PC-3 (cell line): ENCODE measurements around the gene RGS7. TPM values are rescaled to one million over a fixed set of nuclear protein-coding genes. Genes with fewer than 3 reads are reported as not detected.
A peak's percentile ranks its signal among the peaks of the same experiment; 100 is the strongest.

Experiments
- ATAC-seq: fragments of 200-7000 bp; cut with Tn5 transposase; 2 replicates; pipeline ENCODE4 v1.9.1; 2020; ENCODE audit warnings: mild to moderate bottlenecking, moderate library complexity
- BruUV-seq: library from RNA; stranded (reverse); fragments of 400-500 nt; replicated peaks from 2 replicates; lab custom pipeline; 2021; lab: Mats Ljungman, UMichigan
- CTCF ChIA-PET: fragments of 300-600 bp; sonication (Branson Sonifier 250); formaldehyde crosslinking; loops from one replicate; lab custom pipeline; 2022; ENCODE audit warnings: antibody characterized with exemption; lab: Charles Lee
- POLR2A ChIA-PET: fragments of 300-600 bp; sonication (Branson Sonifier 250); formaldehyde crosslinking; loops from one replicate; lab custom pipeline; 2022; ENCODE audit warnings: antibody characterized with exemption; ENCODE audit not compliant: unreplicated experiment; lab: Charles Lee
- DNase-seq: peaks from one replicate; pipeline ENCODE4 v3.0.0-alpha.2; 2015
- H2AFZ ChIP-seq: fragments of 300-600 bp; sonication (generic); 2 replicates; pipeline ENCODE4 v1.6.0; 2016; ENCODE audit warnings: antibody characterized with exemption, low read length
- H3F3A ChIP-seq: fragments of 300-600 bp; sonication (generic); one replicate; pipeline ENCODE4 v1.6.0; 2017; ENCODE audit warnings: antibody characterized with exemption, low read length, control low read depth, mild to moderate bottlenecking; ENCODE audit not compliant: unreplicated experiment
- H3K27ac ChIP-seq: fragments of 300-600 bp; sonication (generic); 2 replicates; pipeline ENCODE4 v1.5.1; 2016; ENCODE audit warnings: mild to moderate bottlenecking, low read length
- H3K27me3 ChIP-seq: fragments of 300-600 bp; sonication (generic); 2 replicates; pipeline ENCODE4 v1.6.1; 2016; ENCODE audit warnings: low read length, mixed read lengths
- H3K36me3 ChIP-seq: fragments of 300-600 bp; sonication (generic); 2 replicates; pipeline ENCODE4 v1.6.1; 2016; ENCODE audit warnings: low read depth, mixed run types, low read length, mixed read lengths
- H3K4me1 ChIP-seq: fragments of 300-600 bp; sonication (generic); 2 replicates; pipeline ENCODE4 v1.5.1; 2016; ENCODE audit warnings: low read length; ENCODE audit not compliant: insufficient read depth
- H3K4me2 ChIP-seq: fragments of 300-600 bp; sonication (generic); 2 replicates; pipeline ENCODE4 v1.6.0; 2016; ENCODE audit warnings: low read length
- H3K4me3 ChIP-seq: fragments of 300-600 bp; sonication (generic); 2 replicates; pipeline ENCODE4 v1.5.1; 2016; ENCODE audit warnings: mild to moderate bottlenecking, low read length, mixed read lengths
- H3K79me2 ChIP-seq: fragments of 300-600 bp; sonication (generic); 2 replicates; pipeline ENCODE4 v1.6.1; 2017; ENCODE audit warnings: low read length, mixed read lengths
- H3K9ac ChIP-seq: fragments of 300-600 bp; sonication (generic); 2 replicates; pipeline ENCODE4 v1.6.0; 2016; ENCODE audit warnings: mild to moderate bottlenecking, low read length
- H3K9me2 ChIP-seq: fragments of 300-600 bp; sonication (generic); replicated peaks from 2 replicates; pipeline ENCODE4 v1.6.1; 2016; ENCODE audit warnings: mixed run types, low read length, mixed read lengths
- H3K9me3 ChIP-seq: fragments of 300-600 bp; sonication (generic); 2 replicates; pipeline ENCODE4 v1.6.1; 2016; ENCODE audit warnings: low read length, mixed read lengths
- H4K20me1 ChIP-seq: fragments of 300-600 bp; sonication (generic); 2 replicates; pipeline ENCODE4 v1.6.1; 2016; ENCODE audit warnings: low read length, mixed read lengths
- EZH2 ChIP-seq: fragments of 300-600 bp; sonication (generic); IDR thresholded peaks from one replicate; pipeline ENCODE4 v1.6.1; 2017; ENCODE audit warnings: antibody characterized with exemption, mild to moderate bottlenecking, low read length; ENCODE audit not compliant: unreplicated experiment
- EZH2phosphoT487 ChIP-seq: fragments of 300-600 bp; sonication (generic); IDR thresholded peaks from 2 replicates; pipeline ENCODE4 v1.6.1; 2018; ENCODE audit warnings: mild to moderate bottlenecking, antibody characterized with exemption, low read length, borderline replicate concordance
- intact Hi-C: fragments of 100-400 bp; cut with micrococcal nuclease; formaldehyde crosslinking; loops from 2 replicates; pipeline ENCODE4 v1.9.0; 2023
- total RNA-seq: library from RNA; depleted of rRNA; stranded (reverse); fragments of >200 nt; gene quantifications from 2 replicates; pipeline ENCODE4 v1.2.3, GENCODE V29; 2014
- TF ChIP-seq, protein P1 (sequence below): fragments of 300-600 bp; sonication (generic); conservative IDR thresholded peaks from 2 replicates; pipeline ENCODE4 v1.5.1; 2017; ENCODE audit warnings: antibody characterized with exemption, low read depth, mild to moderate bottlenecking, low read length

The RGS7 gene
- total RNA-seq, 1 experiment from 2014 or later: 0.15 TPM

GRCh38 chr1:241237873-241238272 lies 119.1 kb downstream of the RGS7 start:
- Histone ChIP-seq H3K9me2 (no peaks in the 10 kb centered on the region), H3K36me3 (no peaks in the 10 kb centered on the region), H3K27ac (no peak overlapping the region), H2AFZ (no peak overlapping the region), H3F3A (no peaks in the 10 kb centered on the region), H3K9ac (no peak overlapping the region), H3K27me3 (peaks cover 80% of the 10 kb centered on the region), H3K9me3 (no peaks in the 10 kb centered on the region), H3K4me3 (no peak overlapping the region), H3K4me1 (peaks cover 15% of the 10 kb centered on the region), H3K4me2 (no peak overlapping the region), H4K20me1 (no peaks in the 10 kb centered on the region), H3K79me2 (no peaks in the 10 kb centered on the region)
- intact Hi-C loops: loop anchor here (10.0 kb wide), 1 partner anchor 57 kb away; no protein-coding TSS in a partner anchor
- DNase-seq (no peak), ATAC-seq (no peak)
- TF ChIP-seq, protein P1, sequence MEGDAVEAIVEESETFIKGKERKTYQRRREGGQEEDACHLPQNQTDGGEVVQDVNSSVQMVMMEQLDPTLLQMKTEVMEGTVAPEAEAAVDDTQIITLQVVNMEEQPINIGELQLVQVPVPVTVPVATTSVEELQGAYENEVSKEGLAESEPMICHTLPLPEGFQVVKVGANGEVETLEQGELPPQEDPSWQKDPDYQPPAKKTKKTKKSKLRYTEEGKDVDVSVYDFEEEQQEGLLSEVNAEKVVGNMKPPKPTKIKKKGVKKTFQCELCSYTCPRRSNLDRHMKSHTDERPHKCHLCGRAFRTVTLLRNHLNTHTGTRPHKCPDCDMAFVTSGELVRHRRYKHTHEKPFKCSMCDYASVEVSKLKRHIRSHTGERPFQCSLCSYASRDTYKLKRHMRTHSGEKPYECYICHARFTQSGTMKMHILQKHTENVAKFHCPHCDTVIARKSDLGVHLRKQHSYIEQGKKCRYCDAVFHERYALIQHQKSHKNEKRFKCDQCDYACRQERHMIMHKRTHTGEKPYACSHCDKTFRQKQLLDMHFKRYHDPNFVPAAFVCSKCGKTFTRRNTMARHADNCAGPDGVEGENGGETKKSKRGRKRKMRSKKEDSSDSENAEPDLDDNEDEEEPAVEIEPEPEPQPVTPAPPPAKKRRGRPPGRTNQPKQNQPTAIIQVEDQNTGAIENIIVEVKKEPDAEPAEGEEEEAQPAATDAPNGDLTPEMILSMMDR: no peak
- no peak for TF ChIP-seq EZH2phosphoT487
- TF ChIP-seq EZH2: no peak
- POLR2A ChIA-PET: no interaction called here
- BruUV-seq: no TSS peak
- CTCF ChIA-PET: no interaction called here

DNA sequence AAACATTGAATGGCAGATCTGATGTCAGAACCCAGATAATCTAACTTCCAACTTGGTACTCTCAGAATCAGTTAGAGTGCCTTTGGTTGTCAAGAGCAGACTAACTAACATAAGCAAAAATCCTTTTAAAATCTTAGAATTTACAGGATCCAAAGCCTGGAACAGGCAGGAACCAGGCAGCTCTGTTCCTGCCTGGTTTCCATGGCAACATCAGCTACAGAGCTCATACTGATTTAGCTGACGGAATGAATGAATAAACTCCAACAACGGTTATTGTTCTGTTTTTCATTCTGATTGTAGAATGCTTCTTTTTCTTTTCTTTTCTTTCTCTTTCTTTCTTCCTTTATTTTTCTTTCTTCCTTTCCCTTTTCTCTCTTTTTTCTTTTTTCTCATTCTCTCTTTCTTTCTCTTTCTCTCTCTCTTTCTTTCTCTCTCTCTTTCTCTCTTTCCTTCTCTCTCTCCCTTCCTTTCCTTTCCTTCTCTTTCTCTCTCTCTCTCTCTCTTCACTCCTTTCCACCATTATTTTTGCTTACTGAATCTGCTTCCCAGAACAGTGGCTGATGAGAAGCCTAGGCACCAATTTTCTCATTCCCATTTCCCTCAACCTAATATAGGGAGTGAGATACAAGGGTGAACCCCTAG lies 121.6 kb downstream of the RGS7 start:
- ChIA-PET POLR2A (no interaction called here), CTCF (interaction anchor here (0.6 kb wide), 1 partner anchor 260 kb away, joined by 3 read pairs; no protein-coding TSS in a partner anchor)
- H4K20me1 ChIP-seq: no peaks in the 10 kb centered on the region
- intact Hi-C loops: loop anchor here (10.0 kb wide), 1 partner anchor 59 kb away; no protein-coding TSS in a partner anchor
- H3K27ac ChIP-seq: no peak overlapping the region
- no peak overlapping the region for H3K4me3 ChIP-seq
- H3K9me3 ChIP-seq: no peaks in the 10 kb centered on the region
- TF ChIP-seq, protein P1: no peak
- no peak for TF ChIP-seq EZH2
- no peak for TF ChIP-seq EZH2phosphoT487
- no peaks in the 10 kb centered on the region for H3K79me2 ChIP-seq
- no TSS peak for BruUV-seq
- no peak for DNase-seq
- no peak overlapping the region for H3K9ac ChIP-seq
- H2AFZ ChIP-seq: no peak overlapping the region
- H3K4me2 ChIP-seq: peak overlapping the region; percentile 21; the same call in 1 of the 2 replicates
- peaks cover 15% of the 10 kb centered on the region for H3K4me1 ChIP-seq
- no peak for ATAC-seq
- H3K9me2 ChIP-seq: no peaks in the 10 kb centered on the region
- H3K27me3 ChIP-seq: peaks cover 87% of the 10 kb centered on the region
- H3K36me3 ChIP-seq: no peaks in the 10 kb centered on the region
- H3F3A ChIP-seq: no peaks in the 10 kb centered on the region

DNA sequence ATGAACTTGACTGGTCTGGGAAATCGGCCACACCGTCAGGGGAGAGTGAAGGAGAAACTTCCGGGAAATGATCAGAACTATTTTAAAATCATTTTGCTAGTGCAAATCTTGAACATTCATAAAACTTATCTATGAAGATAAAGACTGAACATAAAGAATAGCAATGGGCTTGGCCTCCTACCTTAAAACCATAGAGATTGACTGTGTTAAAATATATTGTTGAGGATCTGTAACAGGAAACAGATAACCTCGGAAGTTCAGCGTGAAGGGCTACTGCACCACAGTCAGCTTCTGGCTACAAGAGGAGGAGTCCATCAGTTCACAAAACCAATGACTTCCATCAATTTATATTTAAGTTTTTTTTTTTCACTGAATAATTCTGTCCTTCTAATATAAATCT lies 127.3 kb downstream of the RGS7 start:
- intact Hi-C loops: loop anchor here (10.0 kb wide), 2 partner anchors 65 to 165 kb away; no protein-coding TSS in a partner anchor
- no peaks in the 10 kb centered on the region for H3F3A ChIP-seq

More for the DNA sequence above, 127.3 kb downstream of the RGS7 start:
- TF ChIP-seq EZH2phosphoT487: no peak
- TF ChIP-seq EZH2: no peak
- TF ChIP-seq, protein P1: no peak
- H3K27me3 ChIP-seq: peaks cover 87% of the 10 kb centered on the region
- ATAC-seq: no peak
- no peak for DNase-seq
- H3K9ac ChIP-seq: no peak overlapping the region
- H3K9me3 ChIP-seq: no peaks in the 10 kb centered on the region
- ChIA-PET POLR2A (no interaction called here), CTCF (no interaction called here)
- H2AFZ ChIP-seq: peak overlapping the region; percentile 1; the same call in 1 of the 2 replicates
- no peaks in the 10 kb centered on the region for H3K36me3 ChIP-seq
- H3K4me3 ChIP-seq: no peak overlapping the region
- no peaks in the 10 kb centered on the region for H3K79me2 ChIP-seq
- no TSS peak for BruUV-seq
- no peaks in the 10 kb centered on the region for H4K20me1 ChIP-seq
- H3K9me2 ChIP-seq: no peaks in the 10 kb centered on the region
- H3K4me2 ChIP-seq: no peak overlapping the region
- H3K4me1 ChIP-seq: no peaks in the 10 kb centered on the region
- no peak overlapping the region for H3K27ac ChIP-seq
